ENCODE measurements around the gene PHRF1.

PHRF1 gene

GRCh38 chr11:621838-622237 lies 45.6 kb downstream of the PHRF1 start:
- Histone ChIP-seq H3K27ac (ENCODE audit: low read depth, low read length) (no peak overlapping the region), H3K36me3 (ENCODE audit: control insufficient read depth in 5 of 5, insufficient read depth in 5 of 5, low read length in 5 of 5) (peaks cover 0 to 9% (median 2%) of the 10 kb centered on the region in 5 donors), H3K27me3 (ENCODE audit: control insufficient read depth in 5 of 5, insufficient read depth in 4 of 5, low read length in 5 of 5) (peaks cover 18 to 25% (median 19%) of the 10 kb centered on the region in 5 donors), H3K4me1 (ENCODE audit: control insufficient read depth in 5 of 5, insufficient read depth in 5 of 5, low read length in 5 of 5) (peaks cover 0 to 5% (median 2%) of the 10 kb centered on the region in 5 donors), H3K4me3 (ENCODE audit: low read depth in 1 of 5, low read length in 5 of 5) (no peak overlapping the region), H3K9ac (ENCODE audit: low read length in 5 of 5) (no peak overlapping the region), H3K9me3 (ENCODE audit: control insufficient read depth in 5 of 5, low read length in 5 of 5) (no peaks in the 10 kb centered on the region)

GRCh38 chr11:623349-623869 lies 47.1 kb downstream of the PHRF1 start:
- H3K27me3 ChIP-seq (ENCODE audit: control insufficient read depth in 5 of 5, insufficient read depth in 4 of 5, low read length in 5 of 5) = peaks cover 18 to 25% (median 19%) of the 10 kb centered on the region in 5 donors
- peaks cover 0 to 3% (median 0%) of the 10 kb centered on the region in 5 donors for H3K36me3 ChIP-seq (ENCODE audit: control insufficient read depth in 5 of 5, insufficient read depth in 5 of 5, low read length in 5 of 5)
- H3K4me3 ChIP-seq (ENCODE audit: low read depth in 1 of 5, low read length in 5 of 5) = no peak overlapping the region
- H3K4me1 ChIP-seq (ENCODE audit: control insufficient read depth in 5 of 5, insufficient read depth in 5 of 5, low read length in 5 of 5) = peaks cover 0 to 5% (median 0%) of the 10 kb centered on the region in 5 donors
- H3K27ac ChIP-seq (ENCODE audit: low read depth, low read length) = no peak overlapping the region
- no peak overlapping the region for H3K9ac ChIP-seq (ENCODE audit: low read length in 5 of 5)
- no peaks in the 10 kb centered on the region for H3K9me3 ChIP-seq (ENCODE audit: control insufficient read depth in 5 of 5, low read length in 5 of 5)

- H3K9ac ChIP-seq (ENCODE audit: low read length in 5 of 5) = no peak overlapping the region
- H3K27me3 ChIP-seq (ENCODE audit: control insufficient read depth in 5 of 5, insufficient read depth in 4 of 5, low read length in 5 of 5) = peaks cover 18 to 25% (median 19%) of the 10 kb centered on the region in 5 donors
- H3K27ac ChIP-seq (ENCODE audit: low read depth, low read length) = no peak overlapping the region
- no peak overlapping the region for H3K4me3 ChIP-seq (ENCODE audit: low read depth in 1 of 5, low read length in 5 of 5)
- H3K4me1 ChIP-seq (ENCODE audit: control insufficient read depth in 5 of 5, insufficient read depth in 5 of 5, low read length in 5 of 5) = peaks cover 0 to 5% (median 0%) of the 10 kb centered on the region in 5 donors
- peaks cover 0 to 3% (median 0%) of the 10 kb centered on the region in 5 donors for H3K36me3 ChIP-seq (ENCODE audit: control insufficient read depth in 5 of 5, insufficient read depth in 5 of 5, low read length in 5 of 5)
- no peaks in the 10 kb centered on the region for H3K9me3 ChIP-seq (ENCODE audit: control insufficient read depth in 5 of 5, low read length in 5 of 5)
These were observed 47.9 kb downstream of the PHRF1 start for GRCh38 chr11:623999-624704.

GRCh38 chr11:624705-625635 lies 48.7 kb downstream of the PHRF1 start, which contains the start of gene CDHR5:
CDHR5 (minus strand) TSS chr11:624955; CDS start chr11:624902, 53 bp downstream.
- H3K27ac ChIP-seq (ENCODE audit: low read depth, low read length) = no peak within 1 kb of the TSS
- no peak within 1 kb of the TSS for H3K4me3 ChIP-seq (ENCODE audit: low read depth in 1 of 5, low read length in 5 of 5)
- peaks cover 0 to 5% (median 0%) of the 10 kb centered on the region in 5 donors for H3K4me1 ChIP-seq (ENCODE audit: control insufficient read depth in 5 of 5, insufficient read depth in 5 of 5, low read length in 5 of 5)
- peaks cover 0 to 3% (median 0%) of the 10 kb centered on the region in 5 donors for H3K36me3 ChIP-seq (ENCODE audit: control insufficient read depth in 5 of 5, insufficient read depth in 5 of 5, low read length in 5 of 5)
- no peak within 1 kb of the TSS for H3K9ac ChIP-seq (ENCODE audit: low read length in 5 of 5)
- H3K9me3 ChIP-seq (ENCODE audit: control insufficient read depth in 5 of 5, low read length in 5 of 5) = no peaks in the 10 kb centered on the region
- H3K27me3 ChIP-seq (ENCODE audit: control insufficient read depth in 5 of 5, insufficient read depth in 4 of 5, low read length in 5 of 5) = peaks cover 18 to 25% (median 19%) of the 10 kb centered on the region in 5 donors

- Histone ChIP-seq H3K4me3 (ENCODE audit: low read depth in 1 of 5, low read length in 5 of 5) (no peak overlapping the region), H3K27me3 (ENCODE audit: control insufficient read depth in 5 of 5, insufficient read depth in 4 of 5, low read length in 5 of 5) (peaks cover 18 to 25% (median 19%) of the 10 kb centered on the region in 5 donors), H3K36me3 (ENCODE audit: control insufficient read depth in 5 of 5, insufficient read depth in 5 of 5, low read length in 5 of 5) (peaks cover 0 to 3% (median 0%) of the 10 kb centered on the region in 5 donors), H3K9ac (ENCODE audit: low read length in 5 of 5) (no peak overlapping the region), H3K4me1 (ENCODE audit: control insufficient read depth in 5 of 5, insufficient read depth in 5 of 5, low read length in 5 of 5) (peaks cover 0 to 5% (median 0%) of the 10 kb centered on the region in 5 donors), H3K27ac (ENCODE audit: low read depth, low read length) (no peak overlapping the region), H3K9me3 (ENCODE audit: control insufficient read depth in 5 of 5, low read length in 5 of 5) (no peaks in the 10 kb centered on the region)
These were observed 49.5 kb downstream of the PHRF1 start for GRCh38 chr11:625636-626268.

GRCh38 chr11:626475-627307 lies 50.4 kb downstream of the PHRF1 start, which contains the start of gene SCT:
SCT (minus strand) TSS chr11:627181; CDS start chr11:627143, 38 bp downstream.
- Histone ChIP-seq H3K9ac (ENCODE audit: low read length in 5 of 5) (no peak within 1 kb of the TSS), H3K4me1 (ENCODE audit: control insufficient read depth in 5 of 5, insufficient read depth in 5 of 5, low read length in 5 of 5) (peaks cover 0 to 5% (median 0%) of the 10 kb centered on the region in 5 donors), H3K9me3 (ENCODE audit: control insufficient read depth in 5 of 5, low read length in 5 of 5) (no peaks in the 10 kb centered on the region), H3K27ac (ENCODE audit: low read depth, low read length) (no peak within 1 kb of the TSS), H3K4me3 (ENCODE audit: low read depth in 1 of 5, low read length in 5 of 5) (no peak within 1 kb of the TSS), H3K36me3 (ENCODE audit: control insufficient read depth in 5 of 5, insufficient read depth in 5 of 5, low read length in 5 of 5) (peaks cover 0 to 3% (median 0%) of the 10 kb centered on the region in 5 donors), H3K27me3 (ENCODE audit: control insufficient read depth in 5 of 5, insufficient read depth in 4 of 5, low read length in 5 of 5) (peaks cover 18 to 25% (median 19%) of the 10 kb centered on the region in 5 donors)

GRCh38 chr11:627308-627576 lies 51.0 kb downstream of the PHRF1 start:
- H3K9ac ChIP-seq (ENCODE audit: low read length in 5 of 5) = no peak overlapping the region
- no peak overlapping the region for H3K4me3 ChIP-seq (ENCODE audit: low read depth in 1 of 5, low read length in 5 of 5)
- H3K36me3 ChIP-seq (ENCODE audit: control insufficient read depth in 5 of 5, insufficient read depth in 5 of 5, low read length in 5 of 5) = no peaks in the 10 kb centered on the region
- no peak overlapping the region for H3K27ac ChIP-seq (ENCODE audit: low read depth, low read length)
- H3K27me3 ChIP-seq (ENCODE audit: control insufficient read depth in 5 of 5, insufficient read depth in 4 of 5, low read length in 5 of 5) = peaks cover 18 to 25% (median 19%) of the 10 kb centered on the region in 5 donors
- H3K4me1 ChIP-seq (ENCODE audit: control insufficient read depth in 5 of 5, insufficient read depth in 5 of 5, low read length in 5 of 5) = peaks cover 0 to 5% (median 0%) of the 10 kb centered on the region in 5 donors
- no peaks in the 10 kb centered on the region for H3K9me3 ChIP-seq (ENCODE audit: control insufficient read depth in 5 of 5, low read length in 5 of 5)

GRCh38 chr11:628056-628455 lies 51.8 kb downstream of the PHRF1 start:
- Histone ChIP-seq H3K4me1 (ENCODE audit: control insufficient read depth in 5 of 5, insufficient read depth in 5 of 5, low read length in 5 of 5) (peaks cover 0 to 5% (median 0%) of the 10 kb centered on the region in 5 donors), H3K4me3 (ENCODE audit: low read depth in 1 of 5, low read length in 5 of 5) (no peak overlapping the region), H3K27ac (ENCODE audit: low read depth, low read length) (no peak overlapping the region), H3K9me3 (ENCODE audit: control insufficient read depth in 5 of 5, low read length in 5 of 5) (no peaks in the 10 kb centered on the region), H3K27me3 (ENCODE audit: control insufficient read depth in 5 of 5, insufficient read depth in 4 of 5, low read length in 5 of 5) (peaks cover 18 to 25% (median 19%) of the 10 kb centered on the region in 5 donors), H3K9ac (ENCODE audit: low read length in 5 of 5) (no peak overlapping the region), H3K36me3 (ENCODE audit: control insufficient read depth in 5 of 5, insufficient read depth in 5 of 5, low read length in 5 of 5) (no peaks in the 10 kb centered on the region)

GRCh38 chr11:629237-629583 lies 52.9 kb downstream of the PHRF1 start:
- Histone ChIP-seq H3K36me3 (ENCODE audit: control insufficient read depth in 5 of 5, insufficient read depth in 5 of 5, low read length in 5 of 5) (no peaks in the 10 kb centered on the region), H3K4me1 (ENCODE audit: control insufficient read depth in 5 of 5, insufficient read depth in 5 of 5, low read length in 5 of 5) (peaks cover 0 to 5% (median 0%) of the 10 kb centered on the region in 5 donors), H3K9ac (ENCODE audit: low read length in 5 of 5) (no peak overlapping the region), H3K9me3 (ENCODE audit: control insufficient read depth in 5 of 5, low read length in 5 of 5) (no peaks in the 10 kb centered on the region), H3K27ac (ENCODE audit: low read depth, low read length) (no peak overlapping the region), H3K27me3 (ENCODE audit: control insufficient read depth in 5 of 5, insufficient read depth in 4 of 5, low read length in 5 of 5) (peaks cover 15 to 23% (median 17%) of the 10 kb centered on the region in 5 donors), H3K4me3 (ENCODE audit: low read depth in 1 of 5, low read length in 5 of 5) (no peak overlapping the region)

All from subcutaneous abdominal adipose tissue (tissue), 5 donors.